Neural progenitor cell (in vitro differentiated cells): ENCODE measurements around the gene ACBD7.

Experiments
- EZH2 ChIP-seq: fragments of 200-600 bp; sonication (generic); IDR thresholded peaks from 2 replicates; pipeline ENCODE4 v1.6.1; 2017; ENCODE audit warnings: antibody characterized with exemption, mild to moderate bottlenecking, moderate library complexity
- EZH2phosphoT487 ChIP-seq: fragments of 200-600 bp; sonication (generic); IDR thresholded peaks from 2 replicates; pipeline ENCODE4 v1.6.1; 2017; ENCODE audit warnings: antibody characterized with exemption
- TF ChIP-seq, protein P1 (sequence below): fragments of 200-600 bp; sonication (generic); IDR thresholded peaks from 2 replicates; pipeline ENCODE4 v1.5.1; 2017; ENCODE audit warnings: antibody characterized with exemption, mild to moderate bottlenecking

DNA sequence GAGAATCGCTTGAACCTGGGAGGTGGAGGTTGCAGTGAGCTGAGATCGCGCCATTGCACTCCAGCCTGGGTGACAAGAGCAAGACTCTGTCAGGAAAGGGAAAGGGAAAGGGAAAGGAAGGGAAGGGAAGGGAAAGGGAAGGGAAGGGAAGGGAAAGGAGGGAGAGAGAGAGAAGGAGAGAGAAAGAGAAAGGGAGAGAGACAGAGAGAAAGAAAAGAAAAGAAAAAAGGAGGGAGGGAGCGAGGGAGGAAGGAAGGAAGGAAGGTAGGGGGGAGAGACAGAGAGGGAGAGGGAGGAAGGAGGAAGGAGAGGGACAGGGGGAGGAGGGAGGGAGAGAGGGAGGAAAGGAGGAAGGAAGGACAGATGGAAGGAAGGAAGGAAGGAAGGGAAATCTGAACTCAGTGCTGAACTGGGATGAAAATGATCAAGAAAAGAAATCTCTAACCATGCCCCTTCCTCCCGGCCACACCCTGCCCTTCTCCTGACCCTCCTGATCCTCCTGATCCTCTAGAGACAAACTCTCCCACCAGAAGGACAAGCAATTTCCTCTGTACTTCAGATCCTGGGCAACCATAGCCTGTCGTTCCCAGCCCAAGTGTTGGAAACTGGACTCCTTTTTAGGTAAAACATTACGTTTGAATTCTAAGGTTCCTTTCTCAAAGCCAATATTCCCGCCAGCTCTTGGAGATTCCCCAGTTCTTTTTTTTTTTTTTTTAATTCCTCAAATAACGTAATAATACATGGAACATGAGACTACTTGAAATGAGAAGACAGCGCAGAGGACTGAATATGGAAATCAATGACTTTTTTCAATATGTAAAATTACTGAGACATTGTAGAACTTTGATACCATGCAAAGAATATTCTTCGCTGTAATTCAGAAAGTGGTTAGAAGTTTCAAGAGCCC lies 47.8 kb upstream of the ACBD7 start:
- TF ChIP-seq, protein P1, sequence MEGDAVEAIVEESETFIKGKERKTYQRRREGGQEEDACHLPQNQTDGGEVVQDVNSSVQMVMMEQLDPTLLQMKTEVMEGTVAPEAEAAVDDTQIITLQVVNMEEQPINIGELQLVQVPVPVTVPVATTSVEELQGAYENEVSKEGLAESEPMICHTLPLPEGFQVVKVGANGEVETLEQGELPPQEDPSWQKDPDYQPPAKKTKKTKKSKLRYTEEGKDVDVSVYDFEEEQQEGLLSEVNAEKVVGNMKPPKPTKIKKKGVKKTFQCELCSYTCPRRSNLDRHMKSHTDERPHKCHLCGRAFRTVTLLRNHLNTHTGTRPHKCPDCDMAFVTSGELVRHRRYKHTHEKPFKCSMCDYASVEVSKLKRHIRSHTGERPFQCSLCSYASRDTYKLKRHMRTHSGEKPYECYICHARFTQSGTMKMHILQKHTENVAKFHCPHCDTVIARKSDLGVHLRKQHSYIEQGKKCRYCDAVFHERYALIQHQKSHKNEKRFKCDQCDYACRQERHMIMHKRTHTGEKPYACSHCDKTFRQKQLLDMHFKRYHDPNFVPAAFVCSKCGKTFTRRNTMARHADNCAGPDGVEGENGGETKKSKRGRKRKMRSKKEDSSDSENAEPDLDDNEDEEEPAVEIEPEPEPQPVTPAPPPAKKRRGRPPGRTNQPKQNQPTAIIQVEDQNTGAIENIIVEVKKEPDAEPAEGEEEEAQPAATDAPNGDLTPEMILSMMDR = no peak
- TF ChIP-seq EZH2phosphoT487 = no peak
- TF ChIP-seq EZH2 = no peak
